NCI-H226 (cell line): ENCODE measurements around the gene HSPA12A.

Source experiments
- DNase-seq: peaks from one replicate; pipeline ENCODE4 v3.0.0-alpha.2; 2015

The HSPA12A gene

DNA sequence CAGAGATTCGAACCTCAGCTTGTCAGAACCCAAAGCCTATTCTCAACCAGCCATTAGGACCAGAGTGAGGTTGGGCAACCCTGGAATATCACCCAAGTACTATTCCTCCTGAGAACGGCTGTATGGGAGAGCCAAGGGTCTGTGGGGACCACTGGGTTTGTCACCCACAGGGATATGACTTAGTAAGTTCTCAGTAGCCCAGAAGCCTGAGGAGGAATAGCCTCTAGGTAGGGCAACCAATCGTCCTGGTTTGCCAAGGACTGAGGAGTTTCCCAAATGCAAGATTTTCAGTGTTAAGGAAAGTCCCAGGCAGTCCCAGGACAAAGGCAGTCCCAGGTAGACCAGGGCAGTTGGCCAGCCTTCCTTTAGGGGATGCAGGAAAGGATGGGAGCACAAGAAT lies 74.9 kb downstream of the HSPA12A start:
- no peak for DNase-seq

DNA sequence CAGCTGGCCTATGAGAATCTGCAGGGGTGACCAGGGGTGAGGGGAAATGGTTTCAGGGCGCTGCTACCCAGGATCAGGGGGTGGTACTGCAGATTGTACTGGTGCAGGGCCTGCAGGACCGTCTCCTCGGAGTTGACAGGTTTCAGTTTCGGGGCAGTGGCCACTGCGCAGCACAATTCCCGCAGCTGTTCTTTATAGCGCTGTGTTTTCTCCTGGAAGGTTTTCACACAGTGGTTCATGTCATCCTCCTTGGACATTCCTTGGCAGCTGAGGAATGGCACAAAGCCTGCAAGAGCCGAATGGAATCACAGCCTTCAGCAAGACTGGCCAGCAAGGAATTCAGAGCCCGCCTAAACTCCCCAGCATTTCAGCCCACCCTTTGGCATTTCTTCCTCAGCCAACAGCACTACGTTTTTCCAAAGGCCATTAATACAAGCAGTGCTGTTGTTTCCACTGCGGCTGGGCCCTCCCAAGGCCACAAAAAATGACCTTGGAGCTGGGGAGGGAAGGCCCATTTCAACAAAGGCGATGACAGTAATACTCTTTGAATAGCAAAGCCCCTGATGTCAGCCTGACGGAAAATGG lies 76.7 kb downstream of the HSPA12A start:
- DNase-seq = no peak

DNA sequence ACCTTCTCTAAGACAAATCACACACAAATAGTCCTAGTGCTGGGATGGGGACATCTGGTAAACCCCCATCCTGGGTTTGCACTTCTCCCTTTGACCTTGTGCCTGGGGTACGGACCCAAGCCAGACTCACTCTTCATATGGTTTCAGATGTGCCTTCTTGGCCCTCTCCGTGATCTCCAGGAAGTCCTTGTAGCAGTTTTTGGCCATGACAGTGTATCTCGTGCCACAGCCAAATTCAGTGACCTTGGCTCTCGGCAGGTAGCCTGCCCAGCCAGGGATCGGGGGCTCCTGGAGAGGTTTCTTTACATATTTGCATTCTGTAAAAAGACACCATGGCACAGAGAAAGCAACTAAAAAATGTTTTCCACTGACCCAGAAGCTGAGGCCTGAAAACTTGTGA lies 77.7 kb downstream of the HSPA12A start:
- no peak for DNase-seq

DNA sequence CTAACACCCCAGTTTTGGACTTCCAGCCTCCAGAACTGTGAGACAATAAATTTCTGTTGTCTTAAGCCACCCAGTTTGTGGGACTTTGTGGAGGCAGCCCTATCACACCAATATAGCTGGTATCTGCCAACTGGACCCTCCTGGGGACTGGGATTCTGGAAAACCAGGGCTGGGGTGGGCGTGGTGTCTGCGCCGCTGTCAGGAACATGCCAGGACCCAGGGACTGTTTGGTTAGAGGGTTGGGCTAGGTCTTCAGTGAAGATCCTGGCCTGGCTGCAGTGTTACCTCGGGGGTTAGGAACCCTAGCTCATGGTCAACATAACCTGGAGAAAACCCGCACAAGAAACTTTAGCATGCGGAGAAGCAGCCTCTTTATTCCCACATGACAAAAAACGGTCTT lies 79.0 kb downstream of the HSPA12A start:
- DNase-seq = no peak

DNA sequence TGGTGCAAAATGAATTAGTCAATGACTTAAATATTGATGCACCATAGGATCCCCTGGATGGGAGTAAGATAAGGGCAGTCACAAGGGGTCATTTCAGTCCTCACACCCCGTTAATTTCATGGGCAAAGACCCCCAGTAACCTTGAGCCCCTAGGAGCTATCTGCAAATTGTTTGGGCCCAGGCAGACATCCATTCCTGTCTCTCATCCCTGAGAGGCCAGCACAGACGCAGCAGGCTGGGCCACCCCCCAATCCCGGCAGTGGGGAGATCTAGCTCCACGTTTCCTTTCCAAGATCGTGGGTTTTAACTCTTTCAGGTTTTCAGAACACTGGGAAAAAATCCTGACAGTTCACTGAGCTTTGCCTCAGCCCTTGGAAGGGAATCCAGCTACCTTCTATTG lies 81.5 kb downstream of the HSPA12A start:
- DNase-seq = no peak

DNA sequence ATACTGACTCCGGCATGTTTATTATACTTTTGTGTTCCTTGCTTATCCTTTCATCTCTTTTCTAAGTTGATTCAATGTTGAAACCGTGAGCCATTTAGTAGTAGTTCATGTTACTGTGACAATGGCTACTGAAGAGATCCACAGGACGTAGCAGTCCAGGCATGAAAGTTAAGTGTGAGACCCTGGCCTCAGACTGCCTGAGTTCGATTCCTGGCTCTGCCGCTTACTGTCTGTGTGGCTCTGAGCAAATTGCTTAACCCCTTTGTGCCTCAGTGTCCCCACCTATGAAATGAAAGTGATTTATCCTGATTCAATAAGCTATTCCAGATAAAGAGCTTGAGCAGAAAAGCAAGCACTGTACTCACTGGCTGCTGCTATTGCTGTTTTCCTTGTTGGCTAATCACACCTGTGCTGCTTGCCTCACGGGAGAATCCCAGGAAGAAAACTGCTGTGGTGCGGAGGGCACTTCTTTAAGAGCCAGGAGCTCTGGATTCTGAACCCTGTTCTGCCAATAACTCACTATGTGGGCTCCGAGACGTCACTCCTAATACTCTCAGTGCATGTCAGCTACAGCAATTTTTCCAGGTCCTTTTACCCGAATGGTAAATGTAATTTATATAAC lies 83.2 kb downstream of the HSPA12A start:
- DNase-seq = no peak

DNA sequence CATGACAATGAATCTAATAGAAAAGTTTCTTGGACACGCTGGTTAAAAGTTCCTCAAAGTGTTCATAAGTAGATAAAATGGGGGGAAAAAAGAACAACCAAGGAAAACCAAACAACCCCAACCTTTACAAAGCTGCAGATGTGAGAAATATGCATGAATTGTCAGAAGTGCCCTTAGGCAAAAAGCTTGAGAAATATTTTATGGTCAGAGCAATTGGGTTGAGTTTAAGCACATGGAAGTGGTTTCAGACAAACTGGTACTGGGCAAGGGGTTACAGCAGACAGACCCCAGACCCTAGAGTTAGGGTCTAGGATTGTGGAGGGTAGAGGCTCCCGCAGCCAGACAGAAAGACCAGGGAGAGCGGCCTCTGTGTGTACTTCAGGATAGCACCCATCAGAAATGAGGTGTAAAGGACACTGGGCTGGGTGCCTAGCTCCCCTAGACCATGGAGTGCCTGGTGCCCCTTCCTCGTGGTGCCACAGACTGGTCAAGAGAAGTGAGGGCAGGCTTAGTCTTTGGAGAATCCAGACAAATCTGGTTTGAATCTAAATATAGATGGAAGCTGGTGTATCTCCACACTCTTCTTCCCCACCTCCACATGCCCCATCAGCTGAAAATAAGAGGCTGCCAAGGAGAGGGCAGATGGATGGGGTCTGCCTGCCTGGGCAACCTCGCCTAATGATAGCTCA lies 84.4 kb downstream of the HSPA12A start:
- DNase-seq = no peak

DNA sequence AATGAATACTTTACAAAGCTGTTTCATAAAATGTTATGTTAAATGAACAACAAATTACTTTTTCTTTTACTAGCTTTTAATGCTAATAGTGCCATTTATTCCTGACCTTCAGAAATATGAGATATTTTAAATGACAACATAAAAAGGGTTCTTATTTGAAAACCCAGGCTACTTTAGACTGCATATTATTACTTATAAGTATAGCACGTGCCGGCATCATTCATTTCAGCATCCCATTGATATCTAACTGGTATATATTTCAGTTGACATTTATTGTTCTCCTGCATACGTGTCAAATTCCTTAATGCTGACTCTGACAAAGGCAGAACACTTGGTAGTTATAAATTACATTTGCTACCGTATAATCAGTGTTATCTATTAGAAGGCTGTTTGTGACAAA lies 86.3 kb downstream of the HSPA12A start:
- DNase-seq = no peak

DNA sequence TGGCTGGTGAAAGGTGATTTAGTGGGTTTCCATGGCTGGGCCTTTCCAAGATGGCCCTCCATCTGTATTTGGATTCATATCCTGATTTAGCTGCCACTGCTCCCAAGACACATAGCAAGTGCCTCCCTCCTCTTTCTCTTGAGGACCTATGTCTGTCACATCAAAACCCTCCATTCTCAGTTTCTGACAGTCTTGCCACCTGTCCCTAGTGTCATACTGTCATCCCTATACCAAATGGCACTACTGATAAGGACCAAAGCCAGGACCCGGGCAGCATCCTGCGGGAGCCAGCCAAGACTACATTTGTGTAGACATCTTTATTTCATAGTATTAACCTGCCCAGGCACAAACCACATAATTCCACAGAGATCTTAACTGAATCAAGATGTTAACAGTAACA lies 86.8 kb downstream of the HSPA12A start:
- no peak for DNase-seq

DNA sequence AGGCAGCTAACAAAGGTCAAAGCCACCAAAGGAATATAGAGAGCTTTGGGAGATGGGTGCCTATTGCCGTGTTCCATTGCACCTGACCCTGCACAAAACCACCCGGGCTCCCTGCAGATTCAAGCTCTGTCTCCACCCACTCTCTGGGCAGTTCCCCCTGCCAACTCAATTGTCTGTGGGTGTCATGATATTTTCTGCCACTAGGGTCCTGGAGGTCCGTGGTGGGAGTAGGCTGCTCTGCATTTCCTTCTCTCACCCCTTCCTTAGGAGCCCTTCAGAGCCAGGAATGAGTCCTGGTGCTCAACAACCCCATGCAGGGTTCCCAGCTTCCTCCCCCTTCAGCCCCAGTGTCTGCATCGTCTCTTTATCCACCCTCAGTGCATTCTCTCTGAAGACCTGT lies 87.5 kb downstream of the HSPA12A start:
- no peak for DNase-seq

DNA sequence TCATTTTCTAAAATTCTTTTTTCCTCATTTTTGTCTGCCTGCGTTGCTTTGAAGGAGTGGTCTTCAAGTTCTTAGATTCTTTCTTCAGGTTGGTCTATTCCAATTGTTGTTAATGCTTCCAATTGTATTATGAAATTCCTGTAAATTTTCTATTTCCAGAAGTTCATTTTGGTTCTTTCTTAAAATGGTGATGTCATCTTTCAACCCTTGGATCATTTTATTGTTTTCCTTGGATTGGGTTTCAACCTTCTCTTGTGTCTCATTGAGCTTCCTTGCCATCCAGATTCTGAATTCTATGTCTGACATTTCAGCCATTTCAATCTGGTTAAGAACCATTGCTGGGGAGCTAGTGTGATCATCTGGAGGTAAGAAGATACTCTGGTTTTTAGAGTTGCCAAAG lies 88.5 kb downstream of the HSPA12A start:
- DNase-seq = no peak

DNA sequence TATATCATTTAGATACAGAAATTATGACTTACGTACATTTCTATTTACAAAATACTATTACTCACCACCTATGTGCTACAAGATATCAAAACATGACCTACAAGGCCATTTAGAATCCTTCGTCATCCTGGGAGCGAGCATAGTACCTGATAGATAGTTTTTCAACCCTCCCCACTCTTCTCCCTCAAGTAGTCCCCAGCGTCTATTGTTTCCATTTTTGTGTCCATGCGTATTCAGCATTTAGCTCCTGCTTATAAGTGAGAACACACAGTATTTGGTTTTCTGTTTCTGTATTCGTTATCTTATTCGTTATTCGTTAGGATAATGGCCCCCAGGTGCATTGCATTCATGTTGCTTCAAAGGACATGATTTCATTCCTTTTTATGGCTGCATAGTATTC lies 93.5 kb downstream of the HSPA12A start:
- no peak for DNase-seq

DNA sequence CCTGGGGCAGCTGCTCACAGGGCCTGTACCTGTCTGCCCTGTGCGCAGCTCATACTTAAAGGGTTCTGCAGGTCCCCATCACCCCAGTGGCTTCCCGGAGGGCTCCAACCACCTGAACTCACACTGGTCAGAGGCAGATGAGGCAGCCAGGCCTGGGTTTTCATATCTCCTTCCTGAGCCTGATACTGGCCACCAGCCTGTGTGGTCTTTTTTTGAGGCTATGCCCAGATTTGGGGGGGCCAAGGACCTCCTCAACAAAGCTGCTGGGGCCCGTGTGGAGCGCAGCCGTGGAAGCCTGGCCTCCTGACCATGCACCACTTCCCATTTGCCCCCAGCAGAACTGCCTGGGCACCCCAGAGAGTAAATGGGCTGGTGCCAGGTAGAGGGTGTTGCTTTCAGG lies 95.9 kb downstream of the HSPA12A start:
- no peak for DNase-seq

DNA sequence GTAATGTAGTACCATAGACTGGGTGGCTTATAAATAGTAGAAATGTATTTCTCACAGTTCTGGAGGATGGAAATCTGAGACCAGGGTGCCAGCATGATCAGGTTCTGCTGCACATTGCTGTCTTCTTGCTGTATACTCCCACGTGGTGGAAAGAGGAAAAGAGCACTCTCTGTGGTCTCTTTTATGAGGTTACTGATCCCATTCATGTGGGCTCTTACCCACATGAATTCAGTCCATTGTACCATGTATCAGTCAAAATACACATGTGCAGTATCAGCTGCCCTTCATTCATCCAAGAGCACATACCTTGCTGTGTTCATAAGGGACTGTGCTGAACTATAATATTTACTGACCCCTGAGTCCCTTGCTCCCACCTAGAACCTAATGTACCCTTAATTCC lies 104.5 kb downstream of the HSPA12A start:
- DNase-seq = no peak

DNA sequence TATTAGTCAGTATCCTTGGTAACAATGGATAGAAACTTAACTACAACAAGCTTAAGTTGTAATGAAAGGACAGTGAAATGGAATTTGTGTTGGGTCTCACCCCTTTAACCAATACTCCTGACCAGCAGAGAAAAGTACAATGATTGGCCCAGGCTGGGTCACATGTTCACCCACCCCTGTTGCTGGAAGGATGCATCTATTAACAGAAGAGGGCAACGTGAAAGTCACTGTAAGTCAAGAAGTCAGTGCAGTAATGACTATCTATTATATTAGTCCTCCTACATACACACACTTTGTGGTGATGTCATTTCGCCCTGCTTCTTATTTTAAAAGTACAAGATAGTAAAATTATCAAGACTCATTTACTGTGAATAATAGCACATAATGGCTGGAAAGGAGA lies 105.4 kb downstream of the HSPA12A start:
- no peak for DNase-seq

DNA sequence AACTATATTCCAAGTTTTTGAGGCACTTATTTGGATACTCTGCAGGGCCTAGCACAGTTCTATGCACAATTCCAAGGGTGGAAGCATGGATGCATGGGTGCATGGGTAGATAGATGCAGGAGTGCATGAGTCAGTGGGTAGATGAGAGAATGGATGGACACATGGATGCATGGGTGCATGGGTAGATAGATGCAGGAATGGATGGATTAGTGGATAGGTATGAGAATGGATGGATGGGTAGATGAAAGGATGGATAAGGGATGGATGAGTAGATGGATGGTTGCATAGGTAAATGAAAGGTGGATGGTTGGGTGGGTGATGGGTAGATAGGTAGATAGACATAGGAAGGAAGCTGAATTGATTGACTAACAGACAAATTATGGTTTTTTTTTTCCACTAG lies 106.0 kb downstream of the HSPA12A start:
- no peak for DNase-seq

DNA sequence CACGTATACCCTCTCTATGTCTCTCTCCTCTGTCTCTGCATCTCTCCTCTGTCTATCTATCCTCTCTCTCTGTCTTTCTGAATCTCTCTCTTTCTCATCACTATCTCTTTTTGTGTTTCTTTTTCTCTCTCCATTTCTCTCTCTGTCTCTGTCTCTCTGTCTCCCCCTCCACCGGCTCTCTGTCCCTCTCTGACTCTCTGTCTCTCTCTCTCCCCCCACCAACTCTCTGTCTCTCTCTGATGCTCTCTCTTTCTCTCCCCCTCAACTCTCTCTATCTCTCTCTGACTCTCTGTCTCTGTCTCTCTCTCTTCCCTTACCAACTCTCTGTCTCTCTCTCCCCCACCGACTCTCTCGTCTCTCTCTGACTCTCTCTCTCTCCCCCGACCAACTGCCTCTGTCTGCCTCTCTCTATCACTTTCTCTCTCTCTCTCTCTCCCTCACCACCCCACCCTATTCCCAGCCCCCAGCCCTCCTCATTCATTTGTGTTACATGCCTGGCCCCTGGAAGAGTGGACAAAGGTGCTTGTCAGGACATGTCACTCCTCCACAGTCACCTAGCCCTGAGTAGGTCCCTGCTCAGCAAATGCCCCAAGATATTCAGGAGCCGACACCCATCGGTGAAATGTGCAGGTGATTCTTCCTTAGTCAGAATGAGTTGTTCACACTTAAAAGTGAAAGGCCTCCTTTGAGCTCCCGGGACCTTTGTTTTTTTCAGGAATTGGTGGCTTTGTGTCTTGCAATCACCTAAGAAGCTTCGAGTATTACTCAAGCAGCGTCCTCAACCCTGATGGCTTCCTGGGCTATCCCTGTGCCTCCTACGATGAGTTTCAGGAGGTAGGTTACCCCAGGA lies 108.0 kb downstream of the HSPA12A start:
- DNase-seq = no peak

DNA sequence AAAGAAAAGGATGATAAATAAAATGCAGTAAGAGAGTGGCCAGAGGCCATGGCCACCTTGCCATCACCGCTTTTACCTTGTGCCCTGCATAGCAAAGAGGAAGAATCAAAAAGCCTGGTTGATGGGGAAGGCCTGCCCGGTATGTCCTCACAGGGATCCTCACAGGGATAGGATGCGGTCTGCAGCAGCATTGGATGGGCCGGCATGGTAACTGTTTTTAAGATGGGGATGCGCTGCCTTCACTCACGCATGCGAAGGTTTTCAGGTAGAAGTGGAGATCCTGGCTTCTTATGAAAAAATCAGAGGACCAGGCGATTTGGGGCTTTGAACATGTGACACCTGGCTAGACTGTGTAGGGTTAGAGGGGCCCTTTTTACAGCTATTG lies 109.2 kb downstream of the HSPA12A start:
- no peak for DNase-seq

DNA sequence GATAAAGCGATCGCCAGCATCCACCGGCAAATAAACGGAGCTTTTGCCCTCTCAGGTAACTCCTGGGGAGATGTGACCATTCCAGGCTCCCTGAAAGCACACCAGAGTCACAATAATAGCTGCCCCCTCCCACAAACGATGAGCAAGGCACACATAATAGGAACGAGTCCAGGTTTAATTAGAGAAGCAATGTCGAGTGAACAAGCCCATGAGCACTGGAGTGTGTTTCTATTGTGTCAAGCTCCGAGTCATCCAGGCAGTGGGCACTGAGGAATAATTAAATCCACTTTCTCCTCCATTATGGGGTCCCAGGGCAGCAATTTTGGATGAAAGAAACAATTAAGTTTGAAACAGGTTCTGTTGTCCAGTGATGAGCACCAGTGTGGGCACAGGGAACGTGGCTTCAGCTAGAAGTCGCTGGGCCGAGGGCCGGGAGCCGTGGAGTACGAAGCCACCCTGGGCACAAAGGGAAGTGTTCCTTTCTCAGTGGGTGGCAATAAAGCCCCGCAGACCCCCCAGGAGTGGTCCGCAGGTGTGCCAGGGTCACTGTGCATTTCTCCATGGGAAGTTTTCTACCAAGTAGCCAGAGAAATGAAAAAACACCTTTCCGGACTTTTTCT lies 109.7 kb downstream of the HSPA12A start:
- DNase-seq = no peak

DNA sequence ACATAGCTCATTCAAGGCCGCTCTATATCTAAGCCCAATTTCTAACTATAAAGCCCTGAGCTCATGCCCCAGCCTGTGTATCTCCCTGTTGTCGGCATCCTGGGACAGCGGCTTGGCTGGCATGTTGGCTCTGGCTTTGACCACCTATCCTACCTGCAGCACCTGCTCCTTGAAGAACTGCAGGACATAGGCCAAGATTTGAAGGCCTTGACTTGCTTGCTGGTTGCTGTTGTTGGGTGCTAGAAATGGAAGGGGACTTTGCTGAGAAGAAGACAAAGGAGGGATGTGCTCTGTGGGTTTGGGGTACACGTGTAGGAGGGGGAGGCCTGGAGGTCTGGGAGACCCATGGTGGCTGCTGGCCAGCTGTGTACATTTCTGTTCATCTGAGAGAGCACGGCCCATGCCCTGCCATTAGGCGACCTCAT lies 110.5 kb downstream of the HSPA12A start:
- no peak for DNase-seq

DNA sequence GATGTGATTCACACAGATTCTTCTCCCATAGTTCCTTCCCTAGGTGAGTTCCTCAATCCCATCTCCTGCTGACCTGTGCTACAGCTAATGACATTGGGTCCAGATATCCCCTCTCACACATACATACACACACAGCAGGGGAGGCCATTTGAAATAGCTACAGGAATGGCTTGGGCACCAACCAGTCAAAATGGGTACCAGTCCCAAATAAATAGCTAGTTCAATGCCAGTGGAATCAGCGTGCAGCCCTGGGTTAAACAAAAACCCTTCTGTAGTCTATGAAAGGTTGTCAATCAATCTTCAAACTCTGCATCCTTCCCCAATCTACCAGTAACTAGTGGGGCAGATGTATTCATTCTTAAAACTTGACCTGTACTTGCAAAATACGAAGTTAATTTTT lies 112.3 kb downstream of the HSPA12A start:
- no peak for DNase-seq

DNA sequence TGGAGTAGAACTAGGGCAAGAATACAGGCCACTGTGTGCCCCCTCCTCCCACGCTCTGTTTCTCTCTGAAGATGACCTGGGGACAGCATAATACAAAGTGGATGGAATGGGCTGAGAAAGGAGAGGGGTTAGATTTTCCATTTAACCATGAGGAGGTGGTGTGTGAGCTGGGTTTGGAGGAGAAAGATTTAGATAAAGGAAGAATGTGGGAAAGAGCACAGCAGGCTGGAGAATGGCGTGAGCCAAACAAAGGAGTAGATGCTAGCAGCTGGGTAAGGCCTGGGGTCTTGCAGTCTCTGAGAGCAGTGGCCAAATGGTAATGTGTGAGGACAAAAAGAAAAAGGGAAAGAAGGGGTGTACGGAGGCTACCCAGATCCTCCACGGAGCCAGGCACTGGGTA lies 113.0 kb downstream of the HSPA12A start:
- no peak for DNase-seq

DNA sequence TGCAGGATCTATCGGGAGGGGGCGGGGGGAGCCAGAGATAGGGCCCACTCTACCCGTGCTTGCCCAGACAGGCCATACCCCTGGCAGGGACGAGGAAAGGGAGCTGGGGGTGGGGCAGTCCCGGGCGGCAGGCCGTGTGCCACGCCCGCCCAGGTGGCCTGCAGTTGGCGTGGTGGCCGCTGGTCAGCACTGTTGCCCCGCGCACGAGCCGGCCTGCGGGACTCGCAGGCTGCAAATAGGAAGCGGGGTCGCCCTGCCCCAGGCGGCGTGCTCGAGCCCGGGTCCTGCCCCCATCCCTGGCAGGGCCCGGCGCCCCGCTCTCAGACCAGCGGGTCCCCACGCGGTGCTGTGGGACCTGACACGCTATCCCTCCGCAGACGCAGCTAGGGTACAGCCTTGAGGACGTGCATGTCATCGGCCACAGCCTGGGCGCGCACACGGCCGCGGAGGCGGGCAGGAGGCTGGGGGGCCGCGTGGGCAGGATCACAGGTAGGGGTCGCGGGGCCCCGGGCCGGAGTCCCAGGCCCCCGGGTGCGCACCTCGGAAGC lies 114.9 kb downstream of the HSPA12A start:
- no peak for DNase-seq
